Nephron (organoid): ENCODE results near the gene TMEM179.
A peak's percentile ranks its signal among the peaks of the same experiment; 100 is the strongest.
"Not testable (repeated sequence)": the region's sequence is repeated elsewhere in the genome, so short reads cannot be mapped to it uniquely, and the experiment has no call there.

ENCODE experiments used
- H3K27ac Mint-ChIP-seq, 3 experiments: 2 replicates each; pipeline ENCODE4 v1.8.0; 2020; ENCODE audit warnings: mixed read lengths in 3 of 3, mild to moderate bottlenecking in 2 of 3, moderate library complexity in 1 of 3
- H3K27me3 Mint-ChIP-seq: 2 replicates; pipeline ENCODE4 v1.8.0; 2021; ENCODE audit warnings: low read depth, mild to moderate bottlenecking, moderate library complexity, mixed read lengths
- H3K36me3 Mint-ChIP-seq: 2 replicates; pipeline ENCODE4 v1.8.0; 2020; ENCODE audit warnings: low read depth, mixed read lengths
- H3K4me1 Mint-ChIP-seq: 2 replicates; pipeline ENCODE4 v1.8.0; 2020; ENCODE audit warnings: mixed read lengths
- H3K4me3 Mint-ChIP-seq, 3 experiments: 2 replicates each; pipeline ENCODE4 v1.8.0; 2020; ENCODE audit warnings: mild to moderate bottlenecking in 3 of 3, mixed read lengths in 3 of 3, moderate library complexity in 2 of 3
- H3K9me3 Mint-ChIP-seq: 2 replicates; pipeline ENCODE4 v1.8.0; 2020; ENCODE audit warnings: mixed read lengths
- CTCF ChIP-seq, 3 experiments: fragments of 200-600 bp; sonication (generic); IDR thresholded peaks; one replicate each; pipeline ENCODE4 v1.5.0; 2021; ENCODE audit warnings: antibody characterized with exemption in 3 of 3; ENCODE audit not compliant: unreplicated experiment in 3 of 3

Gene TMEM179

GRCh38 chr14:104580961-104581360, 23.6 kb downstream of the TMEM179 start:
- no peak overlapping the region for H3K4me3 Mint-ChIP-seq
- H3K9me3 Mint-ChIP-seq = no peaks in the 10 kb centered on the region
- H3K27ac Mint-ChIP-seq = peak overlapping the region in 1 of 3 experiments; percentile 24
- peaks cover 51% of the 10 kb centered on the region for H3K4me1 Mint-ChIP-seq
- TF ChIP-seq CTCF (IDR thresholded peaks at IDR 0.05; ENCODE audit: unreplicated experiment in 3 of 3) = no peak
- no peaks in the 10 kb centered on the region for H3K36me3 Mint-ChIP-seq
- peaks cover 8% of the 10 kb centered on the region for H3K27me3 Mint-ChIP-seq

DNA sequence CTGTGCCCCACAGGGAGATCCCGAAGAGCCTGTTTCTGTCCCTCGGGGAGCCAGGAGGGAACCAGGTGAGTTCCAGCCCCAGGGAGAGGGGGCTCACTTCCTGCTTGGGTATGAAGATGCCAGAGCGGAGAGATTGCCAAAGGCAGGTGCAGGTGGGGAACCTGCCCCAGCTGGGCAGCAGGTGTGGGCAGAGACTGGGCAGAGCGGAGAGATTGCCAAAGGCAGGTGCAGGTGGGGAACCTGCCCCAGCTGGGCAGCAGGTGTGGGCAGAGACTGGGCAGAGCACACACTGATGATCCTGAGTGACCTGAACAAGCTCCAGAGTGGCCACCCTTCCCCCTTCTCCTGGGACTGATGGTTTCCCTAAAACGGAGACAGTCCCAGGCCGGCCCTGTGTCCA, 24.6 kb downstream of the TMEM179 start:
- not testable (repeated sequence) for H3K27ac Mint-ChIP-seq, H3K4me3 Mint-ChIP-seq, H3K9me3 Mint-ChIP-seq, H3K36me3 Mint-ChIP-seq
- H3K4me1 Mint-ChIP-seq = peaks cover 53% of the 10 kb centered on the region
- H3K27me3 Mint-ChIP-seq = peaks cover 16% of the 10 kb centered on the region

GRCh38 chr14:104579507-104579906, 25.1 kb downstream of the TMEM179 start, which contains the start of gene C14orf180:
Gene C14orf180, plus strand, starts transcription at chr14:104579764. Its CDS starts 6,667 bp downstream, at chr14:104586431.
- Mint-ChIP-seq H3K36me3 (no peaks in the 10 kb centered on the region), H3K9me3 (no peaks in the 10 kb centered on the region), H3K4me1 (peaks cover 52% of the 10 kb centered on the region), H3K27me3 (peaks cover 17% of the 10 kb centered on the region), H3K27ac (peak within 1 kb of the TSS in 2 of 3 experiments; percentile 55 to 57), H3K4me3 (peak within 1 kb of the TSS in 1 of 3 experiments; percentile 38)
- TF ChIP-seq CTCF (IDR thresholded peaks at IDR 0.05; ENCODE audit: unreplicated experiment in 3 of 3) = no peak

- Mint-ChIP-seq H3K36me3 (no peaks in the 10 kb centered on the region), H3K9me3 (no peaks in the 10 kb centered on the region), H3K27ac (peak overlapping the region in 1 of 3 experiments; percentile 28), H3K27me3 (peaks cover 15% of the 10 kb centered on the region), H3K4me1 (peaks cover 51% of the 10 kb centered on the region), H3K4me3 (no peak overlapping the region)
- no peak for TF ChIP-seq CTCF (IDR thresholded peaks at IDR 0.05; ENCODE audit: unreplicated experiment in 3 of 3)
Observed at GRCh38 chr14:104578321-104578720, 26.3 kb downstream of the TMEM179 start.

DNA sequence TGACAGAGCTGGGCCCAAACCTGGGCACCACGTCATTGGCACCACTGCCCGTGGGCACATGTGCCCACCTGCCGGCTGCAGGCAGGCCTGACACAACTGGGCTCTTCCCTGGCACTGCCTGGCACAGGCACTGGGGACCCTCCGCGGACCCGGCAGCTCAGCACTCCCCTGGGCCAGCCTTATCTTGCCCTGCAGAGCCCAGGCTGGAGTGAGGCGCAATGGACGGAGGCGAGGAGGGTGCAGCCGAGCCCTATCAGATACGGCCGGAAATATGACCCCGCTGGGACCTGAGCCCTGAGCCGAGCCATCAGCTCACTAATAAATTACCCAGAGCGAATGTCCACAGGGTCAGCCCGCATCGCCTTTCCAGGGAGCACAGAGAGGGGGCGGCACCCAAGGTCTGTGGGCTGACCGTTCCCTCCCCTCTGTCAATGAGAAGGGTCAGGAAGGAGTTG, 26.7 kb downstream of the TMEM179 start:
- Mint-ChIP-seq H3K27ac (peak overlapping the region in 1 of 3 experiments; percentile 28), H3K4me1 (peaks cover 52% of the 10 kb centered on the region), H3K9me3 (no peaks in the 10 kb centered on the region), H3K27me3 (peaks cover 15% of the 10 kb centered on the region), H3K4me3 (no peak overlapping the region), H3K36me3 (no peaks in the 10 kb centered on the region)
- no peak for TF ChIP-seq CTCF (IDR thresholded peaks at IDR 0.05; ENCODE audit: unreplicated experiment in 3 of 3)

DNA sequence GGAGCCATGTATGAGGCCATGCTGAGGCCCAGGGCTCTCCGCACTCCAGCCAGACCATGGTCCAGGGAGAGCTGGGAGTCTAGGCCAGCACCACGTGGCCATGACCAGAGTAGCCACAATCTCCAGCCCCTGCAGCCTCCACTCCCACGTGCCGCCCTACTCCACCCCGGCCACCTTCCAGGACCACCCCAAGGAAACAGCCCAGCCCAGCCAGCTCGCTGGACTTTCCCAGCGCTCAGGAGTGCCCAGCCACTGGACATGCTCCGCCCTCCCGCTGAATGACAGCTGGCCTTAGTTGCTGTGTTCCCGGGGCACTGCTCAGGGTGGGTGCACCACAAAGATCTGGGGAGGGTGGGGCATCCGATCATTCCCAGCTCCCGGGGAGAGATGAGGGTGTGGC, 27.1 kb downstream of the TMEM179 start:
- Mint-ChIP-seq H3K9me3 (no peaks in the 10 kb centered on the region), H3K27me3 (peaks cover 18% of the 10 kb centered on the region), H3K4me3 (no peak overlapping the region), H3K4me1 (peaks cover 52% of the 10 kb centered on the region), H3K27ac (peak overlapping the region in 2 of 3 experiments; percentile 74 to 87), H3K36me3 (no peaks in the 10 kb centered on the region)
- no peak for TF ChIP-seq CTCF (IDR thresholded peaks at IDR 0.05; ENCODE audit: unreplicated experiment in 3 of 3)
